IMR-90 (cell line): ENCODE data around the gene ZNF202. TPM values are rescaled to one million over a fixed set of nuclear protein-coding genes. Genes with fewer than 3 reads are reported as not detected.

ENCODE experiments used
- ATAC-seq: fragments of 200-7000 bp; cut with Tn5 transposase; 2 replicates; pipeline ENCODE4 v1.9.1; 2020; ENCODE audit warnings: low read depth, mild to moderate bottlenecking, moderate library complexity
- BruUV-seq: library from RNA; stranded (reverse); fragments of 400-500 nt; replicated peaks from 2 replicates; lab custom pipeline; 2021; lab: Mats Ljungman, UMichigan
- CTCF ChIA-PET: fragments of 300-600 bp; formaldehyde crosslinking; extraction: SDS; loops from one replicate; lab custom pipeline; 2021; ENCODE audit warnings: antibody characterized with exemption; lab: Yijun Ruan, JAX
- POLR2A ChIA-PET: fragments of 300-600 bp; sonication (Branson Sonifier 250); formaldehyde crosslinking; loops from one replicate; lab custom pipeline; 2022; ENCODE audit warnings: antibody characterized with exemption; ENCODE audit not compliant: unreplicated experiment; lab: Charles Lee
- DNase-seq: peaks from one replicate; pipeline ENCODE4 v3.0.0; 2013
- H2AFZ ChIP-seq: replicated peaks from 2 replicates; pipeline ENCODE3; 2013; ENCODE audit warnings: low read length, mild to moderate bottlenecking; ENCODE audit not compliant: poor library complexity
- H2AK5ac ChIP-seq: 2 replicates; pipeline ENCODE4 v1.6.1; 2013; ENCODE audit warnings: low read depth, low read length, inconsistent platforms
- H2AK9ac ChIP-seq: replicated peaks from 2 replicates; pipeline ENCODE3; 2013; ENCODE audit warnings: mild to moderate bottlenecking, low read depth, low read length, moderate library complexity; ENCODE audit not compliant: poor library complexity
- H2BK120ac ChIP-seq: 2 replicates; pipeline ENCODE4 v1.6.1; 2013; ENCODE audit warnings: low read depth, low read length, inconsistent platforms
- H2BK15ac ChIP-seq: 3 replicates; pipeline ENCODE4 v1.6.1; 2013; ENCODE audit warnings: low read depth, low read length, inconsistent platforms
- H2BK20ac ChIP-seq: 2 replicates; pipeline ENCODE4 v1.6.1; 2013; ENCODE audit warnings: low read depth, mild to moderate bottlenecking, inconsistent platforms, low read length, moderate library complexity
- H2BK5ac ChIP-seq: 2 replicates; pipeline ENCODE4 v1.6.1; 2013; ENCODE audit warnings: mild to moderate bottlenecking, low read depth, low read length, inconsistent platforms; ENCODE audit not compliant: poor library complexity, severe bottlenecking
- H3K14ac ChIP-seq: replicated peaks from 2 replicates; pipeline ENCODE4 v1.6.1; 2013; ENCODE audit warnings: low read depth, low read length, inconsistent platforms
- H3K18ac ChIP-seq: 2 replicates; pipeline ENCODE4 v1.6.1; 2013; ENCODE audit warnings: low read depth, low read length, control low read depth
- H3K23ac ChIP-seq: 2 replicates; pipeline ENCODE4 v1.6.1; 2013; ENCODE audit warnings: low read depth, low read length, inconsistent platforms
- H3K27ac ChIP-seq: 2 replicates; pipeline ENCODE4 v1.5.1; 2013; ENCODE audit warnings: mild to moderate bottlenecking, control low read depth, low read length; ENCODE audit not compliant: insufficient read depth
- H3K27me3 ChIP-seq: 2 replicates; pipeline ENCODE4 v1.6.1; 2013; ENCODE audit warnings: low read length; ENCODE audit not compliant: control insufficient read depth, insufficient read depth
- H3K36me3 ChIP-seq: 2 replicates; pipeline ENCODE4 v1.6.1; 2013; ENCODE audit warnings: low read length, mixed read lengths; ENCODE audit not compliant: control insufficient read depth, insufficient read depth
- H3K4ac ChIP-seq: 2 replicates; pipeline ENCODE4 v1.6.1; 2013; ENCODE audit warnings: low read depth, low read length, inconsistent platforms
- H3K4me1 ChIP-seq: 2 replicates; pipeline ENCODE4 v1.6.1; 2013; ENCODE audit warnings: low read length, mixed read lengths; ENCODE audit not compliant: control insufficient read depth, insufficient read depth
- H3K4me2 ChIP-seq: 2 replicates; pipeline ENCODE4 v1.6.1; 2013; ENCODE audit warnings: low read depth, mild to moderate bottlenecking, control low read depth, low read length, moderate library complexity
- H3K4me3 ChIP-seq: 2 replicates; pipeline ENCODE4 v1.5.1; 2013; ENCODE audit warnings: low read depth, mild to moderate bottlenecking, control low read depth, low read length, moderate library complexity; ENCODE audit not compliant: insufficient read depth
- H3K56ac ChIP-seq: 2 replicates; pipeline ENCODE4 v1.6.1; 2013; ENCODE audit warnings: low read length, inconsistent platforms; ENCODE audit not compliant: insufficient read depth; ENCODE audit errors: extremely low read depth
- H3K79me1 ChIP-seq, 2 experiments: 2 replicates each; pipeline ENCODE4 v1.6.1; 2013; ENCODE audit warnings: low read length in 2 of 2, inconsistent platforms in 1 of 2, low read depth in 1 of 2
- H3K9ac ChIP-seq: 2 replicates; pipeline ENCODE4 v1.6.1; 2013; ENCODE audit warnings: low read depth, low read length, control low read depth
- H3K9me1 ChIP-seq: 2 replicates; pipeline ENCODE4 v1.6.1; 2013; ENCODE audit warnings: low read length, inconsistent platforms; ENCODE audit not compliant: insufficient read depth
- H3K9me3 ChIP-seq: 2 replicates; pipeline ENCODE4 v1.6.1; 2013; ENCODE audit warnings: low read length; ENCODE audit not compliant: control insufficient read depth, insufficient read depth
- H4K20me1 ChIP-seq: 2 replicates; pipeline ENCODE4 v1.6.1; 2013; ENCODE audit warnings: low read length, inconsistent platforms; ENCODE audit not compliant: insufficient read depth
- H4K5ac ChIP-seq: 2 replicates; pipeline ENCODE4 v1.6.1; 2013; ENCODE audit warnings: mild to moderate bottlenecking, low read depth, low read length, control low read depth
- H4K8ac ChIP-seq, 2 experiments: 2 replicates each; pipeline ENCODE4 v1.6.1; 2013; ENCODE audit warnings: low read depth in 2 of 2, low read length in 2 of 2, control low read depth in 1 of 2, inconsistent platforms in 1 of 2
- H4K91ac ChIP-seq: 2 replicates; pipeline ENCODE4 v1.6.1; 2013; ENCODE audit warnings: low read depth, low read length, inconsistent platforms; ENCODE audit not compliant: insufficient read depth
- BHLHE40 ChIP-seq: fragments of 150-350 bp; IDR thresholded peaks from 2 replicates; pipeline ENCODE4 v1.6.1; 2016; ENCODE audit warnings: mild to moderate bottlenecking, low read depth, low read length
- CEBPB ChIP-seq: IDR thresholded peaks from 2 replicates; pipeline ENCODE4 v1.6.1; 2012; ENCODE audit warnings: low read depth, low read length, improper control_type of control experiment
- CHD1 ChIP-seq: IDR thresholded peaks from 2 replicates; pipeline ENCODE4 v1.6.1; 2012; ENCODE audit warnings: low read depth, low read length, improper control_type of control experiment
- FOS ChIP-seq: fragments of 150-350 bp; IDR thresholded peaks from 2 replicates; pipeline ENCODE4 v1.6.1; 2016; ENCODE audit warnings: low read depth, low read length
- MAFK ChIP-seq: IDR thresholded peaks from 2 replicates; pipeline ENCODE4 v1.6.1; 2012; ENCODE audit warnings: low read depth, low read length, improper control_type of control experiment
- MAZ ChIP-seq: IDR thresholded peaks from 2 replicates; pipeline ENCODE4 v1.6.1; 2012; ENCODE audit warnings: low read depth, mild to moderate bottlenecking, low read length, improper control_type of control experiment, moderate library complexity, borderline replicate concordance
- MXI1 ChIP-seq: IDR thresholded peaks from 2 replicates; pipeline ENCODE4 v1.6.1; 2012; ENCODE audit warnings: low read depth, mild to moderate bottlenecking, low read length, moderate library complexity, borderline replicate concordance
- NFE2L2 ChIP-seq: fragments of 150-350 bp; IDR thresholded peaks from 2 replicates; pipeline ENCODE4 v1.6.1; 2016; ENCODE audit warnings: low read depth, mild to moderate bottlenecking, low read length
- POLR2A ChIP-seq: IDR thresholded peaks from 2 replicates; pipeline ENCODE4 v1.6.1; 2012; ENCODE audit warnings: mild to moderate bottlenecking, low read depth, low read length
- RAD21 ChIP-seq: IDR thresholded peaks from 2 replicates; pipeline ENCODE4 v1.6.1; 2012; ENCODE audit warnings: low read length, improper control_type of control experiment
- RCOR1 ChIP-seq: IDR thresholded peaks from 2 replicates; pipeline ENCODE4 v1.6.1; 2012; ENCODE audit warnings: mild to moderate bottlenecking, low read length, improper control_type of control experiment; ENCODE audit not compliant: insufficient replicate concordance
- RFX5 ChIP-seq: IDR thresholded peaks from 2 replicates; pipeline ENCODE4 v1.8.0; 2012; ENCODE audit warnings: low read depth, mild to moderate bottlenecking, low read length, moderate library complexity
- SMC3 ChIP-seq: fragments of 150-350 bp; IDR thresholded peaks from 2 replicates; pipeline ENCODE4 v1.6.1; 2016; ENCODE audit warnings: low read depth, mild to moderate bottlenecking, antibody characterized with exemption, low read length, moderate library complexity
- WGBS, 2 experiments: methylation state at CpG; one replicate each; pipeline versions ENCODE4 v1.1.5 to v1.1.7; 2013; ENCODE audit warnings: missing lambda C conversion rate in 2 of 2; ENCODE audit not compliant: insufficient read length in 1 of 2; ENCODE audit errors: extremely low coverage in 2 of 2; 5-methylcytosine and 5-hydroxymethylcytosine counted together
- dilution Hi-C: fragments of 300-500 bp; cut with HindIII; formaldehyde crosslinking; loops from one replicate; pipeline ENCODE4 v1.14.3; 2018; ENCODE audit warnings: low sequenced_read_pairs; ENCODE audit not compliant: unreplicated experiment
- in situ Hi-C: fragments of 300-500 bp; cut with MboI; formaldehyde crosslinking; loops from 3 replicates; pipeline ENCODE4 v1.14.3; 2019; ENCODE audit warnings: low sequenced_read_pairs, inconsistent platforms, mixed read lengths
- intact Hi-C: fragments of 100-400 bp; cut with micrococcal nuclease; formaldehyde crosslinking; loops from 2 replicates; pipeline ENCODE4 v1.10.0; 2022
- polyA plus RNA-seq, 3 experiments: library from polyadenylated mRNA; depleted of rRNA; stranded (reverse); fragments of >200 nt; gene quantifications; 2 replicates each; pipeline ENCODE4 v1.2.3, GENCODE V29; 2012; ENCODE audit warnings: low replicate concordance in 1 of 3
- total RNA-seq: library from RNA; depleted of rRNA; stranded (reverse); fragments of >200 nt; gene quantifications from 2 replicates; pipeline ENCODE4 v1.2.3, GENCODE V29; 2012
- TF ChIP-seq, protein P1 (sequence below): fragments of 150-350 bp; IDR thresholded peaks from 2 replicates; pipeline ENCODE4 v1.6.1; 2017; ENCODE audit warnings: mild to moderate bottlenecking, antibody characterized with exemption, low read length, low read depth
- TF ChIP-seq, protein P2 (sequence below): fragments of 150-350 bp; IDR thresholded peaks from 2 replicates; pipeline ENCODE4 v1.6.1; 2016; ENCODE audit warnings: low read depth, mild to moderate bottlenecking, low read length, moderate library complexity, borderline replicate concordance
- TF ChIP-seq, protein P3 (sequence below): conservative IDR thresholded peaks from 2 replicates; pipeline ENCODE4 v1.5.1; 2012; ENCODE audit warnings: mild to moderate bottlenecking, low read depth, low read length, improper control_type of control experiment

Gene ZNF202
- total and polyA plus RNA-seq, 2 of the 4 experiments (the other 2 are of a cell fraction) = 7.7 to 8.2 TPM

DNA sequence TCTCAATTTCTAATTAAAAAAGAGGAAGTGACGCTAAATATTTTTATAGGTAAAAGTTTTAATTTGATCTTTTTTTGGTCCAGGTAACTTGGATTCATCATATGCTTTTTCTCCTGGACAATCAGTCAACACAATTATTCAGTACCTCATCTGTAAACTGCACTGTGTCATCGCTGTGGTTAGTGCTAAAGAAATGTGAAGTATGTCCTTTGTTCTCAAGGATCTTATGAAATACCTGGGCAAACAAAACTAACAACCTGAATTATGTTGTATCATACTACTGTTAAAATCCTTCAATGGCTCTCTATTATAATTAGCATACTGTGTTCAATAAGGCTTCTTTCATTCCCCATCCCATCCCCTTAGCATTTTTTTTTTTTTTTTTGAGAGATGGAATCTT is 67.2 kb downstream of the ZNF202 start:
- no peak overlapping the region for H3K4me2 ChIP-seq
- H3K27me3 ChIP-seq = peaks cover 14% of the 10 kb centered on the region
- H3K4me1 ChIP-seq = no peaks in the 10 kb centered on the region
- no peaks in the 10 kb centered on the region for H4K20me1 ChIP-seq
- H2BK5ac ChIP-seq = no peak overlapping the region
- no peak overlapping the region for H3K56ac ChIP-seq
- no peak overlapping the region for H3K4me3 ChIP-seq
- no peaks in the 10 kb centered on the region for H3K36me3 ChIP-seq
- TF ChIP-seq MXI1 (no peak), RCOR1 (no peak), RAD21 (no peak), CHD1 (no peak), FOS (no peak), BHLHE40 (no peak), MAZ (no peak), RFX5 (no peak), POLR2A (no peak), MAFK (no peak), NFE2L2 (no peak), CEBPB (no peak), SMC3 (no peak)
- TF ChIP-seq, protein P1, sequence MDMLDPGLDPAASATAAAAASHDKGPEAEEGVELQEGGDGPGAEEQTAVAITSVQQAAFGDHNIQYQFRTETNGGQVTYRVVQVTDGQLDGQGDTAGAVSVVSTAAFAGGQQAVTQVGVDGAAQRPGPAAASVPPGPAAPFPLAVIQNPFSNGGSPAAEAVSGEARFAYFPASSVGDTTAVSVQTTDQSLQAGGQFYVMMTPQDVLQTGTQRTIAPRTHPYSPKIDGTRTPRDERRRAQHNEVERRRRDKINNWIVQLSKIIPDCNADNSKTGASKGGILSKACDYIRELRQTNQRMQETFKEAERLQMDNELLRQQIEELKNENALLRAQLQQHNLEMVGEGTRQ = no peak
- TF ChIP-seq, protein P2, sequence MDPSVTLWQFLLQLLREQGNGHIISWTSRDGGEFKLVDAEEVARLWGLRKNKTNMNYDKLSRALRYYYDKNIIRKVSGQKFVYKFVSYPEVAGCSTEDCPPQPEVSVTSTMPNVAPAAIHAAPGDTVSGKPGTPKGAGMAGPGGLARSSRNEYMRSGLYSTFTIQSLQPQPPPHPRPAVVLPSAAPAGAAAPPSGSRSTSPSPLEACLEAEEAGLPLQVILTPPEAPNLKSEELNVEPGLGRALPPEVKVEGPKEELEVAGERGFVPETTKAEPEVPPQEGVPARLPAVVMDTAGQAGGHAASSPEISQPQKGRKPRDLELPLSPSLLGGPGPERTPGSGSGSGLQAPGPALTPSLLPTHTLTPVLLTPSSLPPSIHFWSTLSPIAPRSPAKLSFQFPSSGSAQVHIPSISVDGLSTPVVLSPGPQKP = no peak
- TF ChIP-seq, protein P3, sequence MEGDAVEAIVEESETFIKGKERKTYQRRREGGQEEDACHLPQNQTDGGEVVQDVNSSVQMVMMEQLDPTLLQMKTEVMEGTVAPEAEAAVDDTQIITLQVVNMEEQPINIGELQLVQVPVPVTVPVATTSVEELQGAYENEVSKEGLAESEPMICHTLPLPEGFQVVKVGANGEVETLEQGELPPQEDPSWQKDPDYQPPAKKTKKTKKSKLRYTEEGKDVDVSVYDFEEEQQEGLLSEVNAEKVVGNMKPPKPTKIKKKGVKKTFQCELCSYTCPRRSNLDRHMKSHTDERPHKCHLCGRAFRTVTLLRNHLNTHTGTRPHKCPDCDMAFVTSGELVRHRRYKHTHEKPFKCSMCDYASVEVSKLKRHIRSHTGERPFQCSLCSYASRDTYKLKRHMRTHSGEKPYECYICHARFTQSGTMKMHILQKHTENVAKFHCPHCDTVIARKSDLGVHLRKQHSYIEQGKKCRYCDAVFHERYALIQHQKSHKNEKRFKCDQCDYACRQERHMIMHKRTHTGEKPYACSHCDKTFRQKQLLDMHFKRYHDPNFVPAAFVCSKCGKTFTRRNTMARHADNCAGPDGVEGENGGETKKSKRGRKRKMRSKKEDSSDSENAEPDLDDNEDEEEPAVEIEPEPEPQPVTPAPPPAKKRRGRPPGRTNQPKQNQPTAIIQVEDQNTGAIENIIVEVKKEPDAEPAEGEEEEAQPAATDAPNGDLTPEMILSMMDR = no peak
- H2AK9ac ChIP-seq = no peak overlapping the region
- H3K18ac ChIP-seq = no peak overlapping the region
- DNase-seq = no peak
- no peak overlapping the region for H2BK20ac ChIP-seq
- no peak overlapping the region for H3K4ac ChIP-seq
- H2BK15ac ChIP-seq = no peak overlapping the region
- no peaks in the 10 kb centered on the region for H3K9me1 ChIP-seq
- H3K23ac ChIP-seq = no peak overlapping the region
- no peak overlapping the region for H3K9ac ChIP-seq
- peak overlapping the region; percentile 32 for H2AFZ ChIP-seq
- ATAC-seq = no peak
- WGBS, 2 experiments = no CpG with 5 or more reads among the region's 2 CpGs
- dilution Hi-C loops = no loop called here
- in situ Hi-C loops = no loop called here
- no peaks in the 10 kb centered on the region for H3K79me1 ChIP-seq
- no peak overlapping the region for H4K91ac ChIP-seq
- H4K8ac ChIP-seq = no peak overlapping the region
- no peak overlapping the region for H3K27ac ChIP-seq
- CTCF ChIA-PET = no interaction called here
- H4K5ac ChIP-seq = no peak overlapping the region
- H2BK120ac ChIP-seq = no peak overlapping the region
- H3K9me3 ChIP-seq = no peaks in the 10 kb centered on the region
- intact Hi-C loops = no loop called here
- H3K14ac ChIP-seq = no peak overlapping the region
- no TSS peak for BruUV-seq
- POLR2A ChIA-PET = no interaction called here
- H2AK5ac ChIP-seq = no peak overlapping the region
